NCI-H82 (cell line): ENCODE data around the gene SBF1.

Experiments
- DNase-seq: peaks from one replicate; lab custom pipeline; 2025; lab: John Stamatoyannopoulos, UW

Gene SBF1

GRCh38 chr22:50467773-50468440, 6.9 kb downstream of the SBF1 start:
- DNase-seq = no peak

GRCh38 chr22:50467341-50467740, 7.5 kb downstream of the SBF1 start:
- no peak for DNase-seq

GRCh38 chr22:50465066-50465930, 9.5 kb downstream of the SBF1 start:
- DNase-seq = no peak

GRCh38 chr22:50464451-50464850, 10.4 kb downstream of the SBF1 start:
- no peak for DNase-seq

GRCh38 chr22:50463188-50463900, 11.5 kb downstream of the SBF1 start:
- no peak for DNase-seq

GRCh38 chr22:50461979-50462540, 12.8 kb downstream of the SBF1 start:
- no peak for DNase-seq

GRCh38 chr22:50461536-50461935, 13.3 kb downstream of the SBF1 start:
- no peak for DNase-seq

GRCh38 chr22:50460938-50461337, 13.9 kb downstream of the SBF1 start:
- no peak for DNase-seq

- DNase-seq = no peak
These were observed 15.2 kb downstream of the SBF1 start for GRCh38 chr22:50459496-50460140.

GRCh38 chr22:50459016-50459415, 15.8 kb downstream of the SBF1 start:
- no peak for DNase-seq

- DNase-seq = no peak
These were observed 18.2 kb downstream of the SBF1 start for GRCh38 chr22:50456466-50457234.

- no peak for DNase-seq
These were observed 18.8 kb downstream of the SBF1 start for GRCh38 chr22:50456026-50456425.

- DNase-seq = no peak
These were observed 19.6 kb downstream of the SBF1 start for GRCh38 chr22:50455201-50455600.

GRCh38 chr22:50454556-50455075, 20.2 kb downstream of the SBF1 start:
- DNase-seq = no peak

- no peak for DNase-seq
These were observed 22.2 kb downstream of the SBF1 start for GRCh38 chr22:50452649-50453048.

GRCh38 chr22:50447576-50448551, 27.0 kb downstream of the SBF1 start:
- no peak for DNase-seq

- DNase-seq = no peak
These were observed 27.9 kb downstream of the SBF1 start for GRCh38 chr22:50446708-50447575.

- no peak for DNase-seq
These were observed 28.7 kb downstream of the SBF1 start for GRCh38 chr22:50445880-50446707.
